K562 (cell line): ENCODE results near the gene DOCK3. TPM values are rescaled to one million over a fixed set of nuclear protein-coding genes. Genes with fewer than 3 reads are reported as not detected.

ENCODE experiments used
- ATAC-seq: fragments of 200-7000 bp; cut with Tn5 transposase; 3 replicates; pipeline ENCODE4 v1.9.1; 2020; ENCODE audit warnings: moderate library complexity
- BruUV-seq: library from RNA; stranded (reverse); fragments of 400-500 nt; replicated peaks from 2 replicates; lab custom pipeline; 2021; lab: Mats Ljungman, UMichigan
- CTCF ChIA-PET: fragments of 300-600 bp; formaldehyde crosslinking; extraction: SDS; loops from one replicate; lab custom pipeline; 2021; ENCODE audit warnings: low intra/inter-chr PET ratio; lab: Yijun Ruan, JAX
- POLR2A ChIA-PET: fragments of 300-600, 350-650 bp; sonication (Branson Sonifier 250); formaldehyde crosslinking; extraction: SDS; loops from one replicate; lab custom pipeline; 2021; ENCODE audit warnings: antibody characterized with exemption, inconsistent platforms; lab: Yijun Ruan, JAX
- DNase-seq, 4 experiments: peaks; one replicate each; pipeline versions ENCODE4 v3.0.0 to v3.0.0-alpha.2; 2011 to 2018; ENCODE audit warnings: low spot score in 3 of 4, mixed read lengths in 3 of 4; ENCODE audit errors: extremely low read depth in 1 of 4
- FAIRE-seq: peaks from 2 replicates; lab custom pipeline; 2011; peaks lifted over from hg19 to GRCh38; lab: Jason Lieb, UNC
- H2AFZ ChIP-seq: 2 replicates; pipeline ENCODE4 v1.6.0; 2011; ENCODE audit warnings: low read depth, low read length, control low read depth, inconsistent platforms
- H3K27ac ChIP-seq: fragments of 200-600 bp; 3 replicates; pipeline ENCODE4 v1.8.0; 2011; ENCODE audit warnings: low read depth, mild to moderate bottlenecking, control low read depth, inconsistent platforms, low read length, moderate library complexity, mixed read lengths; ENCODE audit errors: extremely low read depth
- H3K27me3 ChIP-seq, 2 experiments: fragments of 300-600 bp in 1 of 2; 2 replicates in 1 of 2; 3 replicates in 1 of 2; pipeline versions ENCODE4 v1.6.0 to v1.8.0; 2011; ENCODE audit warnings: inconsistent platforms in 2 of 2, low read length in 2 of 2, mild to moderate bottlenecking in 1 of 2, mixed read lengths in 1 of 2, moderate library complexity in 1 of 2; ENCODE audit not compliant: control insufficient read depth in 2 of 2, insufficient read depth in 2 of 2
- H3K36me3 ChIP-seq: fragments of 300-600 bp; 3 replicates; pipeline ENCODE4 v1.8.0; 2011; ENCODE audit warnings: mild to moderate bottlenecking, low read length, inconsistent platforms; ENCODE audit not compliant: control insufficient read depth, insufficient read depth
- H3K4me1 ChIP-seq, 2 experiments: fragments of 200-600 bp in 1 of 2; replicated peaks in 1 of 2; 2 replicates in 1 of 2; 3 replicates in 1 of 2; pipeline versions ENCODE4 v1.5.1 to v1.8.0; 2011; ENCODE audit warnings: inconsistent platforms in 2 of 2, low read length in 2 of 2, mild to moderate bottlenecking in 1 of 2, mixed read lengths in 1 of 2, moderate library complexity in 1 of 2; ENCODE audit not compliant: control insufficient read depth in 2 of 2, insufficient read depth in 2 of 2
- H3K4me2 ChIP-seq: 2 replicates; pipeline ENCODE4 v1.6.1; 2011; ENCODE audit warnings: low read length, control low read depth, inconsistent platforms, mixed read lengths; ENCODE audit not compliant: insufficient read depth
- H3K4me3 ChIP-seq: fragments of 200-600 bp; sonication (generic), shearing (Covaris generic); 2 replicates; pipeline ENCODE4 v1.5.1; 2016; ENCODE audit warnings: control low read depth, inconsistent platforms
- H3K79me2 ChIP-seq: fragments of 200-600 bp; 3 replicates; pipeline ENCODE4 v1.8.0; 2011; ENCODE audit warnings: low read length, inconsistent platforms; ENCODE audit not compliant: control insufficient read depth, insufficient read depth
- H3K9ac ChIP-seq, 2 experiments: 2 replicates each; pipeline versions ENCODE4 v1.6.0 to v1.6.1; 2011; ENCODE audit warnings: low read depth in 2 of 2, low read length in 2 of 2, control low read depth in 1 of 2, inconsistent platforms in 1 of 2, mild to moderate bottlenecking in 1 of 2, mixed read lengths in 1 of 2; ENCODE audit not compliant: insufficient read depth in 1 of 2
- H3K9me1 ChIP-seq: one replicate; pipeline ENCODE4 v1.6.0; 2011; ENCODE audit warnings: inconsistent platforms, mild to moderate bottlenecking, low read length, moderate library complexity; ENCODE audit not compliant: control insufficient read depth, insufficient read depth
- H3K9me3 ChIP-seq: replicated peaks from 2 replicates; pipeline ENCODE4 v1.5.1; 2011; ENCODE audit warnings: low read depth, low read length, inconsistent platforms; ENCODE audit not compliant: control insufficient read depth, insufficient read depth
- H4K20me1 ChIP-seq: replicated peaks from 2 replicates; pipeline ENCODE4 v1.6.1; 2011; ENCODE audit warnings: low read length, inconsistent platforms, mixed read lengths; ENCODE audit not compliant: control insufficient read depth, insufficient read depth
- ATF7 ChIP-seq: fragments of 450-650 bp; IDR thresholded peaks from 2 replicates; pipeline ENCODE4 v1.7.1; 2014; ENCODE audit warnings: mild to moderate bottlenecking, moderate library complexity
- BRD9 ChIP-seq: fragments of 450-650 bp; IDR thresholded peaks from 2 replicates; pipeline ENCODE4 v1.6.1; 2018; ENCODE audit warnings: low read depth; ENCODE audit not compliant: partially characterized antibody
- EZH2 ChIP-seq: IDR thresholded peaks from 2 replicates; pipeline ENCODE4 v1.6.1; 2012; ENCODE audit warnings: low read depth, mild to moderate bottlenecking, inconsistent platforms, low read length, borderline replicate concordance
- MEF2A ChIP-seq: IDR thresholded peaks from 2 replicates; pipeline ENCODE4 v1.6.1; 2011; ENCODE audit warnings: low read depth, mild to moderate bottlenecking, low read length, moderate library complexity; ENCODE audit not compliant: control insufficient read depth
- NBN ChIP-seq: fragments of 450-650 bp; IDR thresholded peaks from 2 replicates; pipeline ENCODE4 v1.6.1; 2016; ENCODE audit warnings: low read depth, mild to moderate bottlenecking
- PHB2 ChIP-seq: fragments of 450-650 bp; IDR thresholded peaks from 2 replicates; pipeline ENCODE4 v1.6.1; 2017; ENCODE audit warnings: low read depth
- PRMT5 ChIP-seq: sonication (generic); formaldehyde crosslinking; IDR thresholded peaks from 2 replicates; pipeline ENCODE4 v1.5.0; 2020; ENCODE audit warnings: missing genetic modification reagents
- RBBP5 ChIP-seq: fragments of 200-600 bp; sonication (generic); IDR thresholded peaks from 2 replicates; pipeline ENCODE4 v1.6.1; 2012; ENCODE audit warnings: borderline replicate concordance, mild to moderate bottlenecking, low read length, control low read depth, inconsistent platforms; ENCODE audit not compliant: insufficient read depth, poor library complexity, severe bottlenecking
- SP1 ChIP-seq: sonication (generic); formaldehyde crosslinking; IDR thresholded peaks from 2 replicates; pipeline ENCODE4 v1.8.1; 2022; ENCODE audit warnings: mild to moderate bottlenecking, missing genetic modification reagents
- TCF7L2 ChIP-seq: fragments of 150-350 bp; IDR thresholded peaks from 2 replicates; pipeline ENCODE4 v1.6.1; 2016; ENCODE audit warnings: low read depth, mild to moderate bottlenecking, low read length, moderate library complexity
- ZBTB12 ChIP-seq: fragments of 250-450 bp; sonication (Bioruptor Pico); IDR thresholded peaks from 2 replicates; pipeline ENCODE4 v1.4.0; 2020
- ZNF217 ChIP-seq: sonication (generic); formaldehyde crosslinking; IDR thresholded peaks from 2 replicates; pipeline ENCODE4 v1.8.0; 2022; ENCODE audit warnings: mild to moderate bottlenecking, missing genetic modification reagents
- WGBS: fragments of 100-300 bp; shearing (Covaris generic); methylation state at CpG from one replicate; pipeline ENCODE4 v1.1.6; 2016; ENCODE audit warnings: low coverage, mixed read lengths; ENCODE audit not compliant: insufficient coverage; ENCODE audit errors: missing lambda C conversion rate; 5-methylcytosine and 5-hydroxymethylcytosine counted together
- in situ Hi-C: fragments of 300-500 bp; cut with MboI; formaldehyde crosslinking; loops from 4 replicates; pipeline ENCODE4 v1.15.0; 2018; ENCODE audit warnings: inconsistent platforms, mixed read lengths
- intact Hi-C: fragments of 100-400 bp; cut with micrococcal nuclease; formaldehyde crosslinking; loops from 2 replicates; pipeline ENCODE4 v1.14.2; 2022
- polyA plus RNA-seq, 8 experiments: library from polyadenylated mRNA; depleted of rRNA in 4 of 8; stranded (reverse) in 5 of 8; unstranded in 3 of 8; fragments of >200 nt; fragmentation: Nextera tagmentation in 2 of 8; fragmentation: Illumina TruSeq in 1 of 8; extraction: Ambion mirVana in 2 of 8; extraction: Trizol in 1 of 8; gene quantifications; 2 replicates each; pipeline versions ENCODE4 v1.2.1 to v1.2.3, GENCODE V29; 2011 to 2014; ENCODE audit warnings: inconsistent platforms in 1 of 8, missing spikeins in 1 of 8
- total RNA-seq, 7 experiments: library from RNA; depleted of rRNA in 6 of 7; stranded (reverse); fragments of >200 nt in 6 of 7; fragmentation: Illumina TruSeq in 2 of 7; extraction: Trizol in 2 of 7; gene quantifications; 2 replicates each; pipeline versions ENCODE4 v1.2.1 to v1.2.3, GENCODE V29; 2011 to 2021; ENCODE audit warnings: low replicate concordance in 1 of 7
- TF ChIP-seq, protein P1 (sequence below): fragments of 450-650 bp; IDR thresholded peaks from 2 replicates; pipeline ENCODE4 v1.6.1; 2016; ENCODE audit warnings: mild to moderate bottlenecking
- TF ChIP-seq, protein P2 (sequence below): sonication (generic); formaldehyde crosslinking; IDR thresholded peaks from 2 replicates; pipeline ENCODE4 v1.5.0; 2020; ENCODE audit warnings: missing genetic modification reagents

DOCK3 gene
- total and polyA plus RNA-seq, 9 of the 15 experiments (the other 6 are each of a cell fraction or from before 2014, with no cell fraction given) = under 0.01 to 0.03 (median 0.01) TPM; not detected in 4

DNA sequence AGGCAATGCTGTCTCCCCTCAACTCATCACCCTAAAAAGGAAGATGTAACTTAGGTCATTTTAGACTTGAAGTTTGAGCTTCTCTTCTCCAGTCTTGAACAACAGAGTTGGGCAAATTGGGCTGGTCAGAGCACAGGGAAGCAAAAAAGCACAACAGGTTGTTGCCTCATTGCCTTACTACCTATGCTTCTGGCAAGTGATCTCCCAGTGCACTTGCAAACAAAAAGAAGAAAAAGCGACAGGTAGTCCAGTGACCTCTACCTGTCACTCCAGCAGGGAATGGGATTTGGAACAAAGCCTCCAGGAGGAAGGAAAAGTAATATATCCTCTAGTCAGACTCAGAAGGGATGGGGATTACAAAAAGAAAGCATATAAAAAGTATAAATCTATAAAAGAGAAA, 550.1 kb downstream of the DOCK3 start:
- BruUV-seq = no TSS peak
- H3K9me3 ChIP-seq = no peaks in the 10 kb centered on the region
- H3K79me2 ChIP-seq = no peaks in the 10 kb centered on the region
- no peaks in the 10 kb centered on the region for H3K4me1 ChIP-seq
- no peak overlapping the region for H2AFZ ChIP-seq
- no peaks in the 10 kb centered on the region for H3K27me3 ChIP-seq
- no peak overlapping the region for H3K4me3 ChIP-seq
- H3K4me2 ChIP-seq = no peak overlapping the region
- TF ChIP-seq ZNF217 (CRISPR knock-in tag) = no peak
- no peak for TF ChIP-seq NBN
- TF ChIP-seq MEF2A = no peak
- no peak for TF ChIP-seq PRMT5 (CRISPR knock-in tag)
- no peak for TF ChIP-seq TCF7L2
- TF ChIP-seq ZBTB12 = no peak
- DNase-seq (no peak), FAIRE-seq (no peak), ATAC-seq (no peak)
- no peaks in the 10 kb centered on the region for H3K9me1 ChIP-seq
- no peak overlapping the region for H3K27ac ChIP-seq
- H4K20me1 ChIP-seq = no peaks in the 10 kb centered on the region
- ChIA-PET CTCF (no interaction called here), POLR2A (no interaction called here)
- H3K9ac ChIP-seq = no peak overlapping the region
- H3K36me3 ChIP-seq = no peaks in the 10 kb centered on the region
- in situ Hi-C loops = no loop called here
- intact Hi-C loops = no loop called here
- WGBS = 0% methylated on average over 1 of the region's 1 CpG

GRCh38 chr3:51242939-51243338, 568.2 kb downstream of the DOCK3 start:
- H3K36me3 ChIP-seq = no peaks in the 10 kb centered on the region
- DNase-seq = no peak
- POLR2A ChIA-PET = no interaction called here
- no peak for FAIRE-seq
- H3K27me3 ChIP-seq = no peaks in the 10 kb centered on the region; a peak in 1 of 5 replicates
- H4K20me1 ChIP-seq = no peaks in the 10 kb centered on the region
- intact Hi-C loops = no loop called here
- H3K27ac ChIP-seq = no peak overlapping the region
- no TSS peak for BruUV-seq
- ATAC-seq = no peak
- H2AFZ ChIP-seq = no peak overlapping the region
- H3K9me3 ChIP-seq = no peaks in the 10 kb centered on the region
- in situ Hi-C loops = no loop called here
- no peaks in the 10 kb centered on the region for H3K79me2 ChIP-seq
- H3K4me1 ChIP-seq = no peaks in the 10 kb centered on the region
- H3K9ac ChIP-seq = no peak overlapping the region
- WGBS = 4% methylated on average over 3 of the region's 3 CpGs
- H3K4me2 ChIP-seq = no peak overlapping the region
- no peak overlapping the region for H3K4me3 ChIP-seq
- CTCF ChIA-PET = no interaction called here
- no peaks in the 10 kb centered on the region for H3K9me1 ChIP-seq
- TF ChIP-seq, protein P1, sequence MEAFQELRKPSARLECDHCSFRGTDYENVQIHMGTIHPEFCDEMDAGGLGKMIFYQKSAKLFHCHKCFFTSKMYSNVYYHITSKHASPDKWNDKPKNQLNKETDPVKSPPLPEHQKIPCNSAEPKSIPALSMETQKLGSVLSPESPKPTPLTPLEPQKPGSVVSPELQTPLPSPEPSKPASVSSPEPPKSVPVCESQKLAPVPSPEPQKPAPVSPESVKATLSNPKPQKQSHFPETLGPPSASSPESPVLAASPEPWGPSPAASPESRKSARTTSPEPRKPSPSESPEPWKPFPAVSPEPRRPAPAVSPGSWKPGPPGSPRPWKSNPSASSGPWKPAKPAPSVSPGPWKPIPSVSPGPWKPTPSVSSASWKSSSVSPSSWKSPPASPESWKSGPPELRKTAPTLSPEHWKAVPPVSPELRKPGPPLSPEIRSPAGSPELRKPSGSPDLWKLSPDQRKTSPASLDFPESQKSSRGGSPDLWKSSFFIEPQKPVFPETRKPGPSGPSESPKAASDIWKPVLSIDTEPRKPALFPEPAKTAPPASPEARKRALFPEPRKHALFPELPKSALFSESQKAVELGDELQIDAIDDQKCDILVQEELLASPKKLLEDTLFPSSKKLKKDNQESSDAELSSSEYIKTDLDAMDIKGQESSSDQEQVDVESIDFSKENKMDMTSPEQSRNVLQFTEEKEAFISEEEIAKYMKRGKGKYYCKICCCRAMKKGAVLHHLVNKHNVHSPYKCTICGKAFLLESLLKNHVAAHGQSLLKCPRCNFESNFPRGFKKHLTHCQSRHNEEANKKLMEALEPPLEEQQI = no peak
- TF ChIP-seq BRD9 (no peak), PHB2 (no peak), SP1 (no peak), ATF7 (no peak), EZH2 (no peak), RBBP5 (no peak)
- TF ChIP-seq, protein P2, sequence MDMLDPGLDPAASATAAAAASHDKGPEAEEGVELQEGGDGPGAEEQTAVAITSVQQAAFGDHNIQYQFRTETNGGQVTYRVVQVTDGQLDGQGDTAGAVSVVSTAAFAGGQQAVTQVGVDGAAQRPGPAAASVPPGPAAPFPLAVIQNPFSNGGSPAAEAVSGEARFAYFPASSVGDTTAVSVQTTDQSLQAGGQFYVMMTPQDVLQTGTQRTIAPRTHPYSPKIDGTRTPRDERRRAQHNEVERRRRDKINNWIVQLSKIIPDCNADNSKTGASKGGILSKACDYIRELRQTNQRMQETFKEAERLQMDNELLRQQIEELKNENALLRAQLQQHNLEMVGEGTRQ = no peak
